Stimulated activated CD8-positive, alpha-beta memory T cell treated with anti-CD3 and anti-CD28 coated beads, Interleukin-12 subunit alpha, Interleukin-12 subunit beta, amount 100 ng/mL, for 24 hours (primary cell): ENCODE measurements around the gene POU5F1.
"Not testable (repeated sequence)": the region's sequence is repeated elsewhere in the genome, so short reads cannot be mapped to it uniquely, and the experiment has no call there.

Experiments
- DNase-seq: peaks from one replicate; pipeline ENCODE4 v3.0.0-alpha.2; 2020; ENCODE audit errors: extremely low read depth

POU5F1 gene

GRCh38 chr6:31170600-31170881, at the start of gene POU5F1:
Gene POU5F1 (minus strand): TSS chr6:31170682. CDS start chr6:31170620, 62 bp downstream.
- DNase-seq = no peak

GRCh38 chr6:31216208-31216898, 45.9 kb upstream of the POU5F1 start:
- DNase-seq = no peak

- not testable (repeated sequence) for DNase-seq
These were observed 44.7 kb upstream of the POU5F1 start for GRCh38 chr6:31215216-31215615.

GRCh38 chr6:31214516-31214915, 44.0 kb upstream of the POU5F1 start:
- no peak for DNase-seq

- DNase-seq = no peak
These were observed 40.5 kb upstream of the POU5F1 start for GRCh38 chr6:31210741-31211532.

- DNase-seq = no peak
These were observed 39.6 kb upstream of the POU5F1 start for GRCh38 chr6:31210123-31210522.

- no peak for DNase-seq
These were observed 38.7 kb upstream of the POU5F1 start for GRCh38 chr6:31209137-31209536.

GRCh38 chr6:31208506-31208905, 38.0 kb upstream of the POU5F1 start:
- DNase-seq = no peak

GRCh38 chr6:31205638-31206037, 35.2 kb upstream of the POU5F1 start:
- no peak for DNase-seq

- DNase-seq = no peak
These were observed 34.3 kb upstream of the POU5F1 start for GRCh38 chr6:31204751-31205145.

GRCh38 chr6:31203345-31203979, 33.0 kb upstream of the POU5F1 start:
- DNase-seq = peak; percentile 45

- DNase-seq = no peak
These were observed 32.0 kb upstream of the POU5F1 start for GRCh38 chr6:31202259-31203166.

- DNase-seq = not testable (repeated sequence)
These were observed 28.6 kb upstream of the POU5F1 start for GRCh38 chr6:31199105-31199452.

GRCh38 chr6:31197559-31198305, 27.2 kb upstream of the POU5F1 start:
- DNase-seq = peak; percentile 82

GRCh38 chr6:31196251-31197022, 26.0 kb upstream of the POU5F1 start:
- DNase-seq = not testable (repeated sequence)

- DNase-seq = not testable (repeated sequence)
These were observed 25.0 kb upstream of the POU5F1 start for GRCh38 chr6:31195308-31195979.

GRCh38 chr6:31194061-31194834, 23.8 kb upstream of the POU5F1 start:
- DNase-seq = no peak

GRCh38 chr6:31193206-31193605, 22.7 kb upstream of the POU5F1 start:
- DNase-seq = no peak
